ENCODE measurements around the gene FHIP1A.

FHIP1A gene

DNA sequence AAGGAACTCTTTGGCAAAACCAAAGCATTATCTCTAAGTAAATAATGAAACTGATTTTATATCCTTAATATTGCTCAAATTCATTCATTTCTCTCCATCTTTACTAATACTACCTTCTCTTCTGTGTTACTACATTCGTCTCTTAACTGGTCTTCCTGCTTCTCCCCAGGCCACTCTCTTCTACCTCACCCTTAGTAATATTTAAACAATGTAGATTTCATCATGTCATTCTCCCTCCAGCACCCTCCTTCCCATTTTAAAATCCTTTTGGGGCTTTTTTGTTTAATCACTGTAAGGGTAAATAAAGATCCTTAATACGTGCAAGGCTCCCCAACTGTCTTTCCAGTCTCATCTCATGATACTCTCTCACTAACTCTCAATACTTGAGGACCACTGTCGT, 19.4 kb downstream of the FHIP1A start:
- H3K4me3 ChIP-seq (ENCODE audit: low read length): no peak overlapping the region
- DNase-seq (ENCODE audit: low read depth): no peak
- TF ChIP-seq, protein P1, sequence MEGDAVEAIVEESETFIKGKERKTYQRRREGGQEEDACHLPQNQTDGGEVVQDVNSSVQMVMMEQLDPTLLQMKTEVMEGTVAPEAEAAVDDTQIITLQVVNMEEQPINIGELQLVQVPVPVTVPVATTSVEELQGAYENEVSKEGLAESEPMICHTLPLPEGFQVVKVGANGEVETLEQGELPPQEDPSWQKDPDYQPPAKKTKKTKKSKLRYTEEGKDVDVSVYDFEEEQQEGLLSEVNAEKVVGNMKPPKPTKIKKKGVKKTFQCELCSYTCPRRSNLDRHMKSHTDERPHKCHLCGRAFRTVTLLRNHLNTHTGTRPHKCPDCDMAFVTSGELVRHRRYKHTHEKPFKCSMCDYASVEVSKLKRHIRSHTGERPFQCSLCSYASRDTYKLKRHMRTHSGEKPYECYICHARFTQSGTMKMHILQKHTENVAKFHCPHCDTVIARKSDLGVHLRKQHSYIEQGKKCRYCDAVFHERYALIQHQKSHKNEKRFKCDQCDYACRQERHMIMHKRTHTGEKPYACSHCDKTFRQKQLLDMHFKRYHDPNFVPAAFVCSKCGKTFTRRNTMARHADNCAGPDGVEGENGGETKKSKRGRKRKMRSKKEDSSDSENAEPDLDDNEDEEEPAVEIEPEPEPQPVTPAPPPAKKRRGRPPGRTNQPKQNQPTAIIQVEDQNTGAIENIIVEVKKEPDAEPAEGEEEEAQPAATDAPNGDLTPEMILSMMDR (conservative IDR thresholded peaks at IDR 0.05; ENCODE audit: low read depth, low read length): no peak

DNA sequence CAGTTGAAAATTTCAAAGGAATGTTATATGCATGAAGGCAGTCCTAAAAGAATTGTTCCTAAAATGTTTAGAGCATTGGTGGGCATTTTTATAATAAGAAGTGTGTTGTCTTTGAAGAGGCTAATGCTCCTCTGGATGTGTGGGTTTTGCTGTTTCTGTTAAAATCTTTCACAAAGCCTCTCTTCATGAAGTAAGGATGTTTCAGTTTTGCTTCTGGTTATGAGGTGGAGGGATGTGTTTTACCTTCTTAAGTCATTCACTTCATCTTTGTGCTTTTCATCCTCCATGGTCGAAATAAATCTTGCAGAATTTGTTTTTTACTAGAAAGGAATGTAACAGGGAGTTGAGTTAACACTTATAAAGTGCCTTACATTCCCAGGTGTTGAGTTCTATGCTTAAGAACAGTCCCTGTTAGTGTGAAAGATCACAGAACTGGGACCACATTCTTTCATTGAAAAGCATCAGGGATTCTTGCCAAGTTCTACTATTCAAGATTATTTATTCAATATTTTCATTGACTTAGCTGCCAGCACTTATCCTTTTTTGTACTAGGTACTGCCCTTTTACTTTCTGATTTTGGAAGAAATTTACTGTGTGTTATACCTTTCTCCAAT, 21.1 kb downstream of the FHIP1A start:
- TF ChIP-seq, protein P1 (conservative IDR thresholded peaks at IDR 0.05; ENCODE audit: low read depth, low read length): no peak
- DNase-seq (ENCODE audit: low read depth): no peak
- no peak overlapping the region for H3K4me3 ChIP-seq (ENCODE audit: low read length)

DNA sequence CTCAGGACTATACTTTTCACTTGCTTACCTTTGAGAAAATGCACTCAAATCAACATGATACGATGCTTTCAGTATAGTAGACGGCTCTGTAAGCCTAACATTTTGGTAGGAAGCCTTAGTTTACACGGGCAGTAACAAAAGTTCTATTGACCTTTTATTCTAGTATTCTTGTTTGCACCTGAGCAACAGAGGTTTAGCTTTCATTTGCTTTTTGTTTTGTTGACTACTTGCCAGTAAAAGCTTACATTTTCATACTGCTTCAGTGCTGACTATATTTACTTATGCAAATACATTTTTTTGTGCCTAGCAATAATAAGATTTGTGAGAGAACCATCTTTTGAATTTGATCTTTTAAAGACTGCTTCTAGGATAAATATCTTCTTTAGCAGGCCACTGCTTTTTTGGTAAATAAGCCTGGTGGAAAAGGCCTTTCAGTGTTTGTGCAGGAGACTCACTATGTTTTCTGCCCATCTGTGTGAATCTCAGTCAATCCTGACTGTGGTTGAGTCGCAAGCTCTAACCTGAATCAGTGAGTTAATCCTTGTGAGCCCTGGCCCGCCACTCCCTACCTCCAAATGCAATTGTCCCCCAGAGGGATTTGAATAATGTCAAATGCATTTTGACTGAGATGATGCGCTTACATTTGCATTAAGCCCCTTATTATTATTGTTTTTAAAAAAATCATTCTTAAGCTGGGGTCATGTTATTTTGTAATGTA, 21.9 kb downstream of the FHIP1A start:
- no peak overlapping the region for H3K4me3 ChIP-seq (ENCODE audit: low read length)
- TF ChIP-seq, protein P1 (conservative IDR thresholded peaks at IDR 0.05; ENCODE audit: low read depth, low read length): no peak
- no peak for DNase-seq (ENCODE audit: low read depth)

DNA sequence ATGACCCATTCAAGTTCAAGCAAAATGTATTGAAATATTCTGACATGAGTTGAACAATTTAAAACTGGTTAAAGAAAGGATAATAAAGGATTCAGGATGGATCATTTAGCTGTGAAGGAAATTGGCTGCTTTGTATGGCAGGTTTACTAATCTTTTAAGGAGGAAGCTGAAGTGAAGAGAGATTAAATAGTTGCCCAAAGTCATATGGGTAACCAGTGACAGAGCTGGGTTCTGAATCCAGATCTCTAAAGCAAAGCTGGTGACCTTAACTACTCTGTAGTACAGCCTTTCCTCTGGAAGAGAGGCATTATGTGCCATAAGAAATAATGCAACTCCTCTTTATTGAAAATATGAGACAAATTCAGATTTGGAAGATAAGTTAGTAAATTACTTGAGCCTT, 22.8 kb downstream of the FHIP1A start:
- TF ChIP-seq, protein P1 (conservative IDR thresholded peaks at IDR 0.05; ENCODE audit: low read depth, low read length): no peak
- no peak overlapping the region for H3K4me3 ChIP-seq (ENCODE audit: low read length)
- no peak for DNase-seq (ENCODE audit: low read depth)

DNA sequence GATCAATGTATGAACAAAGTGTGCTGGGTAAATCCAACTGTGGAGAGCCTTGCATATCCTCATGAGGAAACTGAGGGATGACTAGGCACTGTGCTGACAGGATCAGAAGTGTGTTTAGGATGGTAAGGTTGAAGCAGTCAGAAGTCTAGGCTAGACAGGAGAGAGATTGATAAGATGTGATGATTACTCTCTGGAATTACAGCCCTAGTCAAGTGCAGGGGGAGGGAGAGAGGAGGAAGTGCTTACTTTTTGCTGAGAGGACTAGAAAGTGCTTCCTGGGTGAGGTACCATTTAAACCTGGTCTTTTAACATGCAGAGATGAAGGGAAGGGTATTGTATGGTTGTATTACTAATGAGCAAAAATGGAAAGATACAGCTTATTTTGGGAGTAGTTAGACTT, 23.7 kb downstream of the FHIP1A start:
- no peak for DNase-seq (ENCODE audit: low read depth)
- no peak overlapping the region for H3K4me3 ChIP-seq (ENCODE audit: low read length)
- TF ChIP-seq, protein P1 (conservative IDR thresholded peaks at IDR 0.05; ENCODE audit: low read depth, low read length): no peak

DNA sequence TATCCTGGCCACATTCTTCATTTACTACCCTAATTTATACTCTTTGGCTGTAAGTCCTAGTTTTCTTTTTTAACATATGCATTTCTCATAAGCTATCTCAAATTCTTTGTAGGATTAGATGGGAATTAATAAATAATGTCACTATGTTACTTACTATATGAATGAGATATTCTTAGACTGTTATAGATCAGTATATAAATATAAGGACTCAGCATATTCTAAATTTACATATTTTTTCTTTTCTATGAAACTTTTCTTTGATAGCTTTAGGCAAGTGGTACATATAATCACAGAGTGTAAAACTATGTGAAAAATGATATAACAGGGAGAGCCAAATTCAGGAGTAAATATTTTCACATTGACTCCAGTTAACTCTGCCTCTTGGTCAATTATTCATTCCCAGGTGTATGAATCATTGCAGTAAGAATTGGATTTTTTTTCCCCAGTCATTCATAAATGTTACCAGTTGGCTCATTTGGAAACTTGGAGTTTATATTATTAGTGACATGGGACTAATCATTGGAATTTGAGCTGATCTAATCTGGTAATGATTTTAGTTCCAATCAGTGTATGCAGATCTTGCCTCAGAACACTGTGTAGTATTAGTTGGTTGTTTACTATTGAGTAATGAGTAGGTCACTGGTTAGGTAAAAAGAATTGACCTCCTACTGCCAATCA, 25.3 kb downstream of the FHIP1A start:
- H3K4me3 ChIP-seq (ENCODE audit: low read length): no peak overlapping the region
- TF ChIP-seq, protein P1 (conservative IDR thresholded peaks at IDR 0.05; ENCODE audit: low read depth, low read length): no peak
- DNase-seq (ENCODE audit: low read depth): peak; percentile 56
